ENCODE measurements around the gene ATG7. TPM values are rescaled to one million over a fixed set of nuclear protein-coding genes. Genes with fewer than 3 reads are reported as not detected.
"Not testable (repeated sequence)": the region's sequence is repeated elsewhere in the genome, so short reads cannot be mapped to it uniquely, and the experiment has no call there.

Gene ATG7
- total RNA-seq, 1 experiment from 2014 or later = 42.3 TPM

DNA sequence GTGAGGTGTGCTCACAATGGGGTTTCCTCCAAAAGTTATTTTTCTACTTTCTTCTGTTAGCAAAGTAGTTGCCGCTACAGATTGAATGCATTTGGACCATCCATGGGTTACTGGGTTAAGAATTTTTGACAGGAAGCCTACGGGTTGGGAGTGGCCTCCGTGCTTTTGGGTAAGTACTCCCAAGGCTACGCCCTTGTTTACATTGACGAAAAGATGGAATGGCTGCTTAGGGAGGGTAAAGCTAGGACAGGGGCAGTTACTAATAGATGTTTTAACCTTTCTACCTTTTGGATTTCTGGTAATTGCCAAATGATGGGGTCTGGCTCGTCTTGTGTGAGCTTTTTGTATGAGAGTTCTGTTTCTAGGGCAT is 20.4 kb upstream of the ATG7 start:
- DNase-seq (ENCODE audit: low read depth) = no peak

DNA sequence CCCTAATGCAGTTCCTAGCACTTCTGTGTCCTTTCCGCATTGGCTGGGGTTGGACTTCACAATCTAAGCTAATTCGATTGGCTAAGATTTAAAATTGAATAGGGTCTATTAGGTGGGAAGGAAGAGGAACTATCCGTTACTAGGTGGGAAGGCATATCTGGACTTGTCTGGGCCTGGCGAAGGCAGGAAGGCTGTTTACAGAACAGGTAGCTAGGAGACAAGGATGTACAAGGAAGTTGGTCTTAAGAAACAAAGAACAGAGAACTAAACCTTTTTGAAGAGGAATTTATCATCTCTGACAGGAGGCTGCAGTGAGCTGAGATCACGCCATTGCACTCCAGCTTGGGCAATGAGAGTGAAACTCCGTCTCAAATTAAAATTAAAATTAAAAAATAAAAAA is 17.3 kb upstream of the ATG7 start:
- no peak for DNase-seq (ENCODE audit: low read depth)

DNA sequence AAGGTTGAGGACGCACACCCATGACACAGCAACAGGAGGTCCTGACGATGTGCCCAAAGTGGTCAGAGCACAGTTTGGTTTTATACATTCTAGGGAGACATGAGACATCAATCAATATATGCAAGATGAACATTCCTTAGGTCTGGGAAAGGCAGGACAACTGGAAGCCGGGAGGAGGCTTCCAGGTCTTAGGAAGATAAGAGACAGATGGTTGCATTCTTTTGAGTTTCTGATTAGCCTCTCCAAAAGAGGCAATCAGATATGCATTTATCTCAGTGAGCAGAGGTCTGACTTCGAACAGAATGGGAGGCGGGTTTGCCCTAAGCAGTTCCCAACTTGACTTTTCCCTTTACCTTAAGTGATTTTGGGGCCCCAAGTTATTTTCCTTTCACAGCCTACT is 16.7 kb upstream of the ATG7 start:
- DNase-seq (ENCODE audit: low read depth) = not testable (repeated sequence)

DNA sequence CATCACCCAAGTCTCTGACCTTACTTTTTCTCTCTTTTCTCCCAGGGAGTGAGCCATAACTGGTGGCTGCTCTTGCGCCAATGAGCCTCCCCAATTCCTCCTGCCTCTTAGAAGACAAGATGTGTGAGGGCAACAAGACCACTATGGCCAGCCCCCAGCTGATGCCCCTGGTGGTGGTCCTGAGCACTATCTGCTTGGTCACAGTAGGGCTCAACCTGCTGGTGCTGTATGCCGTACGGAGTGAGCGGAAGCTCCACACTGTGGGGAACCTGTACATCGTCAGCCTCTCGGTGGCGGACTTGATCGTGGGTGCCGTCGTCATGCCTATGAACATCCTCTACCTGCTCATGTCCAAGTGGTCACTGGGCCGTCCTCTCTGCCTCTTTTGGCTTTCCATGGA is 13.2 kb upstream of the ATG7 start:
- DNase-seq (ENCODE audit: low read depth) = no peak

DNA sequence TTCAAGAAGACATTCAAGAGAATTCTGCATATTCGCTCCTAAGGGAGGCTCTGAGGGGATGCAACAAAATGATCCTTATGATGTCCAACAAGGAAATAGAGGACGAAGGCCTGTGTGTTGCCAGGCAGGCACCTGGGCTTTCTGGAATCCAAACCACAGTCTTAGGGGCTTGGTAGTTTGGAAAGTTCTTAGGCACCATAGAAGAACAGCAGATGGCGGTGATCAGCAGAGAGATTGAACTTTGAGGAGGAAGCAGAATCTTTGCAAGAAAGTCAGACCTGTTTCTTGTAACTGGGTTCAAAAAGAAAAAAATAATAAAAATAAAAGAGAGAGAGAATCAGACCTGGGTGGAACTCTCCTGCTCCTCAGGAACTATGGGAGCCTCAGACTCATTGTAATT is 11.7 kb upstream of the ATG7 start:
- DNase-seq (ENCODE audit: low read depth) = no peak

DNA sequence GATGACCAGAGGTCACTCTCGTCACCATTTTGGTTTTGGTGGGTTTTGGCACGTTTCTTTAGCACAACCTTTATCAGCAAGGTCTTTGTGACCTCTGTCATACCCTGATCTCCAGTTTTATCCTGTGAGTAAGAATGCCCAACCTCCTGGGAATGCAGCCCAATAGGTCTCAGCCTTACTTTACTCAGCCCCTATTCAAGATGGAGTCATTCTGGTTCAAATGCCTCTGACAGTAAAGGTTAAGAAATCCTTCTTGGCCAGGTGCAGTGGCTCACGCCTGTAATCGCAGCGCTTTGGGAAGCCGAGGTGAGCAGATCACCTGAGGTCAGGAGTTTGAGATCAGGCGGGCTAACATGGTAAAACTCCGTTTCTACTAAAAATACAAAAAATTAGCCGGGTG is 3.2 kb upstream of the ATG7 start:
- DNase-seq (ENCODE audit: low read depth) = no peak

- no peak for DNase-seq (ENCODE audit: low read depth)
Measured at GRCh38 chr3:11272906-11273574, 843 bp downstream of the ATG7 start.

GRCh38 chr3:11273891-11274291 is 1.7 kb downstream of the ATG7 start:
- DNase-seq (ENCODE audit: low read depth) = no peak

DNA sequence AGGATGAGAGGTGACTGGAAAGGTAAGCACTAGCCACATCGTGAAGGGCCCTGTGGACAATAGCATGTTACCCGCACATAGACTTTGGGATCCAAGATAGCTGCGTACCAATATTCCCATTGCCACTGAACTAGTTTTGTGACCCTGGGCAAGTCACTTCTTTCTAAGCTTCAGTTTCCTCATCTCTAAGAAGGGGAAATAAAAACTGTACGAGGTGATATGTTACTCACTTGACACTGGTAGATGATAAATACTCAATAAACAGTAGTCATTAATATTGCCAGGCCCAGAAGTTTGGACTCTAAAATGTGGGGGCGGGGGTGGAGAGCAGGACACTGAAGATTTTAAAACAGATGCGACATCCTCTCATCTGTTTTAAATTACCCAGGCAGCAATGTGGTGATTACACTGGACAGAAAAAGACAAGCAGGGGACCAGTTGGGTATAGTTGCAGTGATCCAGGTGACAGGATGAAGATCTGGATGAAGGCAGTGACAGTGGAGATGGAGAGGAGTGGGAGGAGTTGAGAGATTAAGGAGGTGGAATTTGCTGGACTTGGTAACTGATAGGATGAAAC is 2.5 kb downstream of the ATG7 start:
- DNase-seq (ENCODE audit: low read depth) = no peak

- DNase-seq (ENCODE audit: low read depth) = no peak
Measured at GRCh38 chr3:11275926-11276325, 3.7 kb downstream of the ATG7 start.

GRCh38 chr3:11276901-11277300 is 4.7 kb downstream of the ATG7 start:
- peak; percentile 67 for DNase-seq (ENCODE audit: low read depth)

DNA sequence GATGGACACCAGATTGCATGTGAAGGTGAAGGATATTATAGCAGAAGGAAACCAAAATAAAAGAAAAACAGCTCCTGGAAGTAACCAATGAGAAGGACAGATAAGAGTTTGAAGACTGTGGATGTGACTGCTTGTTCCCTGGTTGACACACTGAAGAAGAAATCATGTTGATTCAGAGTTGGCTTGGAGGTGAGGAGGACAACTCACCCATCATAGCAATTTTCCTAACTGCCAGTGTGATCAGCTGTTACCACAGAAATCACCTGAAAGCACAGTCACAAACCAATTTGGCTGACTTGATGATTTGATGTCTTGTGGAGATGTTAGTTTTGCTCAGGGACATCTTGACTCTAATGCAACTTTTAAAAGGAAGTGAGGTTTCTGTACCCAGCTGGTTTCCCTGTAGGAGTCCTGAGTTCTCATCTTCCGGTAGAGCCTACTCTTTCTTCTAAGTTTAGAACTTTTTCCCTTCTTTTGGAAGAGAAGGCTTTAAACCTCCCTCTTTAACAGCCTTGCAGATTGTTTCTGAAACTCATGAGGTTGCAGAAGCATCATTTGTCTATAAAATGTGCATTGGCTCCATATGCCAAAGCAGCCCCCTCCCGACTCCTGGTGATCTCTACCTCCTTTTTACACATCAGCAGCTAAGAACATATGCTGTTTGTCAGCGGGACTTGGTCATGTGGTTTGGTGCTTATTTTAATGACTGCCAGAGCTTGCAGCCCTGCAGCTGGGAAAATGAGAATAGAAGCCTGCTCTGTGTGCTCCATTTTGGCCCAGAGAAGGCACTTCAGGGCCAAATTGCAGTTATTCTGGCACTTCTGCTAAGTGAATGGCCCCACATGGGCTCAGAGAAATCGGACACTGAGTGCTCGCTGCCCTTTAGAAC is 10.3 kb downstream of the ATG7 start:
- DNase-seq (ENCODE audit: low read depth) = no peak

- DNase-seq (ENCODE audit: low read depth) = no peak
Measured at GRCh38 chr3:11283139-11283475, 10.9 kb downstream of the ATG7 start.

GRCh38 chr3:11284011-11284410 is 11.8 kb downstream of the ATG7 start:
- DNase-seq (ENCODE audit: low read depth) = no peak

- no peak for DNase-seq (ENCODE audit: low read depth)
Measured at GRCh38 chr3:11285471-11285870, 13.3 kb downstream of the ATG7 start.

GRCh38 chr3:11287404-11287803 is 15.2 kb downstream of the ATG7 start:
- DNase-seq (ENCODE audit: low read depth) = no peak

DNA sequence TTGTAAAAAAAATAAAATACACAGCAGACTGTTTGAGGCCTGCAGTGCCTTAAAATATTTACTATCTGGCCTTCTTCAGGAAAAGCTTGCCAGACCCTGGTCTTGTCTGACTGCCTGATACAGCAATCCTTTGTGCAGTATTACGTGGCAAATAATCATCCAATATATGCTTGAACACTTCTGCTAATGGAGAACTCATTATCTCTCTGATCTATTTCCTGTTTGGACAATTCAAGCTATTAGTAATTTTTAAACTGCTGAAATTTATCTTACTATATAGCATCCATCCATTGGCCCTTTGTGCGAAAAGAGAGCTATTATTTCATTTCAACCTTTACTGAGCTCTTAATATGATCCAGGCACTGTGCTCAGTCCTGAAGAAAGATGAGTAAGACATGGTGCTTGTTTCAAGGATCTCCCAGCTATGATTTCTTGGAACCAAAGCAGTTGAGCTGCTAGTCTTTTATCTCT is 15.9 kb downstream of the ATG7 start:
- DNase-seq (ENCODE audit: low read depth) = peak; percentile 49

- DNase-seq (ENCODE audit: low read depth) = peak; percentile 98
Measured at GRCh38 chr3:11288786-11289637, 16.8 kb downstream of the ATG7 start.

- DNase-seq (ENCODE audit: low read depth) = no peak
Measured at GRCh38 chr3:11289864-11290263, 17.7 kb downstream of the ATG7 start.

- peak; percentile 76 for DNase-seq (ENCODE audit: low read depth)
Measured at GRCh38 chr3:11290743-11291680, 18.8 kb downstream of the ATG7 start.

Data from HT1080 (cell line).